ENCODE results near the gene PPIL6. TPM values are rescaled to one million over a fixed set of nuclear protein-coding genes. Genes with fewer than 3 reads are reported as not detected.

The PPIL6 gene
- 1.3 TPM for polyA plus RNA-seq (2013, experiment 1 of 2; ENCODE audit: insufficient read length)
- 1.1 TPM for polyA plus RNA-seq (2013, experiment 2 of 2; ENCODE audit: insufficient read length)

DNA sequence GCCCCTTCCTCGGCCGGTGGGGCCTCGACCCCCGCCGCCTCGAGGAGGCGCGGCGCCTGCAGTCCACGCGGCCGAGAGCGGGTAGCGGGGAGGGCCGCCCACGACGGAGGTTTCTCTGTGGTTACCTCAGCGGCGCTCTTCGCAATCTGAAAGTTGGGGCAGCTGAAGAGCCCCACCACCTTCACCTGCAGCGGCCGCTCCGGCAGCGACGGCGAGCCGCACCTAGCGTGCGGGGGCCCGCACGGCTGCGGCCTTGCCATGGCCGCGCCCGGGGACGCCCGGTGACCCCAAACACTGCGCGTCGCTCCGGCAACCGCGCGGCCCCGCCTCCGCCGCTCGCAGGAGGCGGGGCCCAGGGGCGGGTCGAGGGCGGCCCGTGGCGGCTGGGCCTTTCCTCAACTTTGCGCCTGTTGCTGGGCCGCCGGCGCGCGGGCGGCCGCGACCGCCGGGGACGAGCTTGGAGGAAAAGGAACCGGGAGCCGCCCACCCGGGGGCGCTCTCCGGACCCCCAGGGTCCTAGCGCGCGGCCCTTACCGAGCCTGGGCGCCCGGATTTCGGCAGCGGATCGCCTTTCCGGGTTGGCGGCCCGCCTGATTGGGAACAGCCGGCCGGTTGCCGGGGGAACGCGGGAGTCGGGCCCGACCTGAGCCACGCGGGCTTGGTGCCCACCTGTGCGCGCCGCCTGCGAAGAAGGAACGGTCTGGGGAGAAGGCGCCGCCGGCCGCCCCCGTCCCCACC lies at the start of gene PPIL6, which contains the start of gene SMPD2:
Gene PPIL6, minus strand, starts transcription at position 298 of the 738 bp plus-strand sequence. Its CDS starts 38 bp downstream, at position 260.
Gene SMPD2, plus strand, starts transcription at position 394 of the 738 bp plus-strand sequence. CDS start 398 bp downstream, outside the sequence.
- peak; percentile 92 for DNase-seq

DNA sequence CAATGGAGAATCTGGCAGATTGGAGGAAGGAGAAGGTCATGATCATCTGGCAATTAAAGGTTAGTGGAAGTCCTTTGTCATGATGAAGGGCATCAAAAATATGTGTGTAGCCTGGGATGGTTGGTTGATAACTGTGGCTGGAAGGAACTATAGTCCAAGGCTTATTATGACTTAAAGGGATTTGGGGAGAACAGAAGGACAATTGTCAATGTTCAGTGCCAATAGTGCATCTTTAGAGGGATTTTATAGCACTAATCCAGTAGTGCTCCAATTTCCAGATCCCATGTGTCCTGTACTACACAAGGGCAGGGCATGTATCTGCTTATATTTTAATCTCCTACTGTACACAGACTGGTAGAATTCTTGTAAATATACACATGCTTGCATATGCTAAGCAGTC lies 47.6 kb upstream of the PPIL6 start:
- DNase-seq, result no peak

DNA sequence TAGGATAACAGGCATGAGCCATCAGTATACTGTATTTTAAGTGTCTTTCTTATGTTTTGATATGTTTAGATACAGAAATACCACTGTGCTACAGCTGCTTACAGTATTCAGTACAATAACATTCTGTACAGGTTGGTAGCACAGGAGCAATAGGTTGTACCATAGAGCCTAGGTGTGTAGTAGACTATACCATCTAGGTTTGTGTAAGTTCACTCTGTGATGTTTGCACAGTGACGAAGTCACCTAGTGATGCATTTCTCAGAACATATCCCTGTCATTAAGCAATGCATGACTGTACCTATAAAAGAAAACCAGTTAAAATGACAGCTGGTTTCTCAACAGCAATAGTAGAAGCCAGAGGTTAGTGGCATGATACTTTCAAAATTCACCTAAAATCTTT lies 45.6 kb upstream of the PPIL6 start:
- no peak for DNase-seq

DNA sequence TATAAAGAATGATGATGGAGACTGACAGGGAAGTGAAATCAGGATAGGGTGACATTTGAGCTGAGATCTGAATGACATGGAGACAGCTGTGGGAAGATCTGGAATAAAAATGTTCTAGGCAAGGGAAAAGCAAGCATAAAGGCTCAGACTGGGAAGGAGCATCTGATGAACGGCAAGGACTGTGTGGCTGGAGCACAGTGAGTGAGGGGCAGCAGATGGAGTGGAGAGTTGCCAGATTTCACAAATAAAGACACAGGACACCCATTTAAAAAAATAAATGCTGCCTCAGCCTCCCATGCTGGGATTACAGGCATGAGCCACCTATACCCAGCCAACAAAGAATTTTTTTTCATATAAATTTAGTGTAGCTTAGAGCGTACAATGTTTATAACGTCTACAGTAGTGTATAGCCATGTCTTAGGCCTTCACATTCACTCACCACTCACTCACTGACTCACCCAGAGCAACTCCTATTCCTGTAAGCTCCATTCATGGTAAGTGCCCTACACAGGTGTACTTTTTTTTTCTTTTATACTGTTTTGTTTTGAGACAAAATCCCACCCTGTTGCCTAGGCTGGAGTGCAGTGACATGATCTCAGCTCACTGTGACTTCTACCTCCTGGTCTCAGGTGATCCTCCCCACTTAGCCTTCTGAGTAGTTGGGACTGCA lies 45.0 kb upstream of the PPIL6 start:
- DNase-seq, result no peak

GRCh38 chr6:109484122-109484521 lies 43.7 kb upstream of the PPIL6 start:
- DNase-seq, result no peak

GRCh38 chr6:109483735-109484057 lies 43.3 kb upstream of the PPIL6 start:
- DNase-seq, result no peak

- DNase-seq, result peak; percentile 93
These were observed 42.7 kb upstream of the PPIL6 start, which contains the start of gene ZBTB24 for GRCh38 chr6:109482905-109483734. TSS of gene ZBTB24 (minus strand) at chr6:109483219. CDS start at chr6:109482026, 1,193 bp downstream.

- DNase-seq, result no peak
These were observed 40.6 kb upstream of the PPIL6 start for GRCh38 chr6:109480993-109481480.

DNA sequence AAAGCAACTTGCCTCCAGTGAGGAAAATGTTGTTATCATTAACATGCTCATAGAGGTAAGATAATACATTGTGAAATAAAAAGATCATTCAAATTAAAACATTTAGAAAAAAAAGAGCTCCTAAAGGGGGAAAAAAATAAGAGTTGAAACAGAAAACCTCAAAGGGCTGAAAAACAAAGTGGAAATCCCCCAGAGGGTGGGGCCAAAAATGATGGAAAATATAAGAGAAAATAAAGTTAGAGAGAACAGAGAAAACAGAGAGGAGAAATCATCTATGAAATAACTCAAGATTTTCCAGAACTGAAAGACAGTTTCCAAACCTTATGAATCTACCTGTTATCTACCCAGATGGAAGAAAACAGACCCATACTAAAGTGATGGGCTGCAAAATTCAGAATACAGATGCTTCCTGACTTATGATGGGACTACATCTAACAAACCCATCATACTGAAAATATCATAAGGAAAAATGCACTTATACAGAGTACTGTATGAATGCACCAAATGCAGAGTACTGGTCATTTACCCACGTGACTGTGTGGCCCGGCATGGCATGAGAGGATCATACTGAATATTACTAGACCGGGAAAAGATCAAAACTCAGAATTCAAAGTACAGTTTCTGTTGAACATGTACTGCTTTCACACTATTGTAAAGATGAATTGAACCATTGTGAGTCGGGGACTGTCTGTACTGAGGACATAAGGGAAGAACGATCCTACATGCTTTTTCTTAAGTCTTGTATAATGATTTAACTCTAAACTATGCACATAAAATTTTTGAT lies 38.6 kb upstream of the PPIL6 start:
- DNase-seq, result no peak

DNA sequence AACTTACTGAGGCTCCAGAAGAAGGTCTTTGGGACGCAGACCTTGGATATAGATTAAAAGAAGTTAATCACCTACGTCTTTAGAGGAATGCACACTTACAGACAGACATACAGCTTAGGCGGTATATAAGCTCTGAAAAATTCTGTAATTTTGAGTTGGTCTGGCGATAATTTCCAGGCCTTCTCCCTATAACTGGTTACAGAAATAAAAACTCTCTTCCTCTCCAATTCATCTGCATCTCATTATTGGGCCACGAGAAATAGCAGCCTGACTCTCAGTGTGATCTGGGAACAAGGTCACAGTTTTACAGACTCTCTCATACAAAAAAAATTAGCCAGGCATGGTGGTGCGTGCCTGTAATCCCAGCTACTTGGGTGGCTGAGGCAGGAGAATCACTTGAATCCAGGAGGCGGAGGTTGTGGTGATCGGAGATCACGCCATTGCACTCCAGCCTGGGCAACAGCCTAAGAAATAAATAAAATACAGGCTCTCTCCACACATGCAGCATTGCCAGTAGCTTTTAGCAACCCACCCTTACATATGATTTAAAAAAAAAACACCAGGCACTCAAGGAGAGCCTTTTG lies 37.9 kb upstream of the PPIL6 start:
- DNase-seq, result peak; percentile 70

GRCh38 chr6:109477725-109478124 lies 37.3 kb upstream of the PPIL6 start:
- DNase-seq, result no peak

GRCh38 chr6:109477184-109477583 lies 36.8 kb upstream of the PPIL6 start:
- DNase-seq, result no peak

DNA sequence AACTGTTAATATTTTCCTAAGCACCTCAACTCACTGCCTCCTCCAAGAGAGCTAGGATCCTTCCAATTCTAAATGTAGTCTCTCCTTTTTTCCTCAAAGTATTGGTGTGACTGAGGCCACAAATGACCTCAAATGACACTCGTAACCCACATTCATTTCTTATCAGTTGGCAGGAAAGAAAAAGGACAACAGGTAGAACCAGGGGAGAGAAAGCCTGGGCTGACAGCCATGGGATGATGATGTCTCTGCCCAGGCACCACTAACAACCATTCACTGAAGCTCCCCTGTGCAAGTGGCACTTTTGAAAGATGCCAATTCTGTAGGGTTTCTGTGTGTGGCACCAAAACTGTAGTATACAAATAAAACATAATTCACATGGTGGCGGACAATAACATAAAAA lies 35.2 kb upstream of the PPIL6 start:
- DNase-seq, result no peak

DNA sequence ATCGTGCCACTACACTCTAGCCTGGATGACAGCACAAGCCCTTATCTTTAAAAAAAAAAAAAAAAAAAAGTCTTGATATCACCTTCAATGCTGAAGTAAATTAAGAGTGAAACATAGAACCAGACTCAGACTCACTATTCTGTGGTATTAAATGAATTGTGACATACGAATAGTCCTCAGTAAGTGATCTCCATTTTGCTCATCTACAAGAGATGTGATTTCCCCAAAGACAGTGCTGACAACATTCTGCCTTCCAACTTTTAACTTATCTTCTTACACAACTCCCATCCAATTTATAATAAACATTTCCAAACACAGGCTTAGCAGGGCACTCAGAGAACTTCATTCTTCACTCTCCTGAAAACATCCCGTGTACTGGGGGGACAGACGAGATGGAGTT lies 34.6 kb upstream of the PPIL6 start:
- no peak for DNase-seq

DNA sequence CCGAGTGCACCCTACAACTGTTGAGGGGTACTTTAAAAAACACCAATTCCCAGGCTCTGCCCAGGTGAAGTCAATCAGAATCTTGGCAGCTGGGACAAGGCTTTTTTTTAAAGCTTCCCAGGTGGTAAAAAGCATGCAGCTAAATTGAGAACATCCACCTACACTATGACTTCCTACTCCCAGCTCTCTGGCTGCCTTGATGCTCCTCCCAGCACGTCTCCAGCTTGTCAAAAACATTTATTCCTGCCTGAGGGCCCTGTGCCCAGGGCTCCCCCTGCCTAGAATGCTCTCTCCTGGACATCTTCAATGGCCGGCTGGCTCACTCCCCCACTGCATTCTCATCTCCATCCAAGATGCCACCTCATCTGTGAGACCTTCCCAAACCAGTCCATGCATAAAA lies 32.7 kb upstream of the PPIL6 start:
- no peak for DNase-seq

DNA sequence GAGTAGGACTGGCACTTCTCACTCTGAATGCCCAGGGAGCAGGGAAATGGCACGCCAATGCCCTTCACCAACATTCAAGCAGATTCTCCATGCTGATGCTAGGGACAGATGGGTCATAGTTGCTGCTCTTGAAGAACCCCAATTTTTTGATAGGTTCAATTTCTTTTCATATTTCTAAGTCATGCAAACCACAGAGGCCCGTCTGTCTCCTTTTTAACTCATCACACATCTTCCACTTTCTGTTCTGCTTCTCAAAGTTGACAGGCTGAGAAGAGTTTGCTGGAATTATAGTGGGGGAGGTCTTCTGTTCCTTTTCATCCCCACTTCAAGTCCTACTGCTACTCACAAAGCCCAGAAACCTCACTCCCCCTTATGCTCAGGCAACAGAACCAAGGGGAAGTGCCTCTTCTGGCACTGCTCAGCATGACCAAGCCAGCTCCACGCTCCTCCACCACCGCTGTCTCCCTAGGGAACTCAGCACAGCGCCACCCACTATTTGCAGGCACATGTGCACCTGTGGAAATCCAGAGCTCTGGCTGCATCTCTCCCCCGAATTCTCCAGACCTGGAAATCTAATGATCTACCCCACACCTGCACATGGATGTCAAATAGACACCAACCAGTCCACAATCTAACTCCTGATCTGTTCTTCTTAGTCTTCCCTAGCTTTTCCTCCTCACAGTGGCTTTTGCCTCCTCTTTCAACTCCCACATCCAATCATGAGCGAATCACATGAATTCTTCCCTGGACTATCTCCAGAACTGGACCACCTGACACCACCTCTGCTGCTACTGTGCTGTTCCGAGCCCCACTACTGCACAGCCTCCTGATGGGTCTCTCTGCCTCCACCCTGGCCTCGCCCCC lies 31.9 kb upstream of the PPIL6 start:
- no peak for DNase-seq

- DNase-seq, result no peak
These were observed 30.8 kb upstream of the PPIL6 start for GRCh38 chr6:109471105-109471810.

- no peak for DNase-seq
These were observed 29.3 kb upstream of the PPIL6 start for GRCh38 chr6:109469591-109470189.

DNA sequence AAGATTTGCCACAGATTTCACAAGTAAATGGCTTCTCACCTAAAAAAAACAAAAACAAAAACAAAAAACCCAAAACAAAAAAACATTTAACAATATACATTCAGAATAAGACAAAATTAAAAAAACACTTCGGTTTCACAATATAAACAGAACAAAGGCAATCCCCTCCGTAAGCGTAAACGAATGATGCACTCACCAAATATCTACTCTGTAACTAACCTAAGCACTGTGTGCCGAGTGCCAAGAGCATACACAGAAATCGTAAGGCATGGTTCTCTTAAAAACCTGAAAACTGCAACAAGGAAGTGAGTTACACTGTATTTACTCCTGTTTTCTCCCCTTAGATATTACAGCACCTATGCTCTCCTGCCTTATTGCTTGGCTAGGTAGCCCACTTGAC lies 27.3 kb upstream of the PPIL6 start:
- DNase-seq, result no peak
